ENCODE data around the gene KLHL42.

Gene KLHL42

GRCh38 chr12:27817766-27818165 is 37.7 kb downstream of the KLHL42 start:
- Histone ChIP-seq H3K9me2 (replicated peaks; ENCODE audit: low read depth, low read length) (no peaks in the 10 kb centered on the region), H4K20me1 (ENCODE audit: insufficient read depth, low read length, poor library complexity, severe bottlenecking) (no peaks in the 10 kb centered on the region), H3K36me3 (ENCODE audit: insufficient read depth, low read length) (no peaks in the 10 kb centered on the region), H3K27me3 (ENCODE audit: insufficient read depth, low read length, poor library complexity, severe bottlenecking) (no peaks in the 10 kb centered on the region), H2AFZ (ENCODE audit: low read length) (no peak overlapping the region), H3K4me3 (ENCODE audit: low read length, poor library complexity, severe bottlenecking) (no peak overlapping the region), H3K4me1 (ENCODE audit: insufficient read depth, low read length, poor library complexity, severe bottlenecking) (peaks cover 3% of the 10 kb centered on the region), H3K79me2 (ENCODE audit: insufficient read depth, low read length) (no peaks in the 10 kb centered on the region), H3K9ac (ENCODE audit: low read depth, low read length, poor library complexity, severe bottlenecking) (no peak overlapping the region), H3K4me2 (ENCODE audit: low read depth, low read length, poor library complexity, severe bottlenecking) (no peak overlapping the region), H3K9me3 (ENCODE audit: insufficient read depth, low read depth, low read length) (no peaks in the 10 kb centered on the region), H3F3A (ENCODE audit: low read depth) (no peaks in the 10 kb centered on the region)
- TF ChIP-seq CTCF (conservative IDR thresholded peaks at IDR 0.05; ENCODE audit: low read length) (no peak), EZH2phosphoT487 (IDR thresholded peaks at IDR 0.05; ENCODE audit: borderline replicate concordance) (no peak)

- no peak overlapping the region for H3K9ac ChIP-seq (ENCODE audit: low read depth, low read length, poor library complexity, severe bottlenecking)
- no peaks in the 10 kb centered on the region for H3K9me3 ChIP-seq (ENCODE audit: insufficient read depth, low read depth, low read length)
- no peaks in the 10 kb centered on the region for H3K36me3 ChIP-seq (ENCODE audit: insufficient read depth, low read length)
- no peaks in the 10 kb centered on the region for H4K20me1 ChIP-seq (ENCODE audit: insufficient read depth, low read length, poor library complexity, severe bottlenecking)
- no peaks in the 10 kb centered on the region for H3K9me2 ChIP-seq (replicated peaks; ENCODE audit: low read depth, low read length)
- H3K27me3 ChIP-seq (ENCODE audit: insufficient read depth, low read length, poor library complexity, severe bottlenecking), result no peaks in the 10 kb centered on the region
- H3F3A ChIP-seq (ENCODE audit: low read depth), result no peaks in the 10 kb centered on the region
- H3K79me2 ChIP-seq (ENCODE audit: insufficient read depth, low read length), result no peaks in the 10 kb centered on the region
- peaks cover 3% of the 10 kb centered on the region for H3K4me1 ChIP-seq (ENCODE audit: insufficient read depth, low read length, poor library complexity, severe bottlenecking)
- TF ChIP-seq CTCF (conservative IDR thresholded peaks at IDR 0.05; ENCODE audit: low read length) (no peak), EZH2phosphoT487 (IDR thresholded peaks at IDR 0.05; ENCODE audit: borderline replicate concordance) (no peak)
- H3K4me2 ChIP-seq (ENCODE audit: low read depth, low read length, poor library complexity, severe bottlenecking), result no peak overlapping the region
- H3K4me3 ChIP-seq (ENCODE audit: low read length, poor library complexity, severe bottlenecking), result no peak overlapping the region
- H2AFZ ChIP-seq (ENCODE audit: low read length), result no peak overlapping the region
These were observed 38.4 kb downstream of the KLHL42 start for GRCh38 chr12:27818401-27818918.

- no peaks in the 10 kb centered on the region for H3K79me2 ChIP-seq (ENCODE audit: insufficient read depth, low read length)
- H2AFZ ChIP-seq (ENCODE audit: low read length), result no peak overlapping the region
- H3K27me3 ChIP-seq (ENCODE audit: insufficient read depth, low read length, poor library complexity, severe bottlenecking), result no peaks in the 10 kb centered on the region
- no peaks in the 10 kb centered on the region for H3K9me3 ChIP-seq (ENCODE audit: insufficient read depth, low read depth, low read length)
- no peak overlapping the region for H3K4me2 ChIP-seq (ENCODE audit: low read depth, low read length, poor library complexity, severe bottlenecking)
- no peaks in the 10 kb centered on the region for H3K36me3 ChIP-seq (ENCODE audit: insufficient read depth, low read length)
- H3K4me3 ChIP-seq (ENCODE audit: low read length, poor library complexity, severe bottlenecking), result no peak overlapping the region
- H3F3A ChIP-seq (ENCODE audit: low read depth), result no peaks in the 10 kb centered on the region
- no peak overlapping the region for H3K9ac ChIP-seq (ENCODE audit: low read depth, low read length, poor library complexity, severe bottlenecking)
- no peaks in the 10 kb centered on the region for H3K9me2 ChIP-seq (replicated peaks; ENCODE audit: low read depth, low read length)
- peaks cover 3% of the 10 kb centered on the region for H3K4me1 ChIP-seq (ENCODE audit: insufficient read depth, low read length, poor library complexity, severe bottlenecking)
- TF ChIP-seq EZH2phosphoT487 (IDR thresholded peaks at IDR 0.05; ENCODE audit: borderline replicate concordance), result no peak
- no peak for TF ChIP-seq CTCF (conservative IDR thresholded peaks at IDR 0.05; ENCODE audit: low read length)
- no peaks in the 10 kb centered on the region for H4K20me1 ChIP-seq (ENCODE audit: insufficient read depth, low read length, poor library complexity, severe bottlenecking)
These were observed 40.5 kb downstream of the KLHL42 start for GRCh38 chr12:27820564-27820963.

Measured in Loucy (cell line).